HG03558 (cell line): ENCODE results near the gene BCL6B.
"Not testable (repeated sequence)": the region's sequence is repeated elsewhere in the genome, so short reads cannot be mapped to it uniquely, and the experiment has no call there.

Experiments used
- ATAC-seq: cut with Tn5 transposase; IDR thresholded peaks from one replicate; pipeline ENCODE4 v1.9.1; 2021; ENCODE audit warnings: moderate number of reproducible peaks; ENCODE audit not compliant: unreplicated experiment; ENCODE audit errors: extremely low read depth

The BCL6B gene

GRCh38 chr17:7048968-7049367, 26.1 kb downstream of the BCL6B start:
- no peak for ATAC-seq

GRCh38 chr17:7050583-7050982, 27.7 kb downstream of the BCL6B start:
- ATAC-seq = not testable (repeated sequence)

- ATAC-seq = no peak
These were observed 33.5 kb downstream of the BCL6B start for GRCh38 chr17:7056386-7056785.

- no peak for ATAC-seq
These were observed 36.1 kb downstream of the BCL6B start for GRCh38 chr17:7058831-7059447.

GRCh38 chr17:7060165-7060891, 37.5 kb downstream of the BCL6B start:
- ATAC-seq = no peak

GRCh38 chr17:7063518-7064094, 40.8 kb downstream of the BCL6B start:
- ATAC-seq = no peak

GRCh38 chr17:7064261-7064660, 41.4 kb downstream of the BCL6B start:
- ATAC-seq = no peak

- ATAC-seq = no peak
These were observed 44.3 kb downstream of the BCL6B start for GRCh38 chr17:7067198-7067597.

GRCh38 chr17:7068268-7068667, 45.4 kb downstream of the BCL6B start:
- no peak for ATAC-seq

- no peak for ATAC-seq
These were observed 47.9 kb downstream of the BCL6B start for GRCh38 chr17:7070712-7071111.

- ATAC-seq = no peak
These were observed 49.6 kb downstream of the BCL6B start for GRCh38 chr17:7072406-7072805.

- ATAC-seq = no peak
These were observed 52.1 kb downstream of the BCL6B start for GRCh38 chr17:7074931-7075330.

GRCh38 chr17:7077911-7078546, 55.2 kb downstream of the BCL6B start:
- ATAC-seq = no peak

- ATAC-seq = no peak
These were observed 55.9 kb downstream of the BCL6B start for GRCh38 chr17:7078711-7079110.
